CD14-positive monocyte (primary cell): Measurements from ENCODE around the gene CD180. TPM values are rescaled to one million over a fixed set of nuclear protein-coding genes. Genes with fewer than 3 reads are reported as not detected.

Experiments
- DNase-seq, 3 donors: peaks; one replicate each; pipeline ENCODE4 v3.0.0-alpha.2; 2011 to 2022
- H2AFZ ChIP-seq: 2 replicates; pipeline ENCODE4 v1.6.0; 2012; ENCODE audit warnings: mild to moderate bottlenecking, low read depth, low read length, inconsistent platforms; ENCODE audit not compliant: insufficient read depth, poor library complexity, severe bottlenecking
- H3K27ac ChIP-seq, 2 donors: 1 replicate in 1 of 2; 2 replicates in 1 of 2; pipeline ENCODE4 v1.5.1; 2012 to 2013; ENCODE audit warnings: low read length in 2 of 2, control low read depth in 1 of 2, inconsistent platforms in 1 of 2, low read depth in 1 of 2, mild to moderate bottlenecking in 1 of 2
- H3K27me3 ChIP-seq, 2 donors: one replicate each; pipeline versions ENCODE4 v1.6.0 to v1.6.1; 2011 to 2013; ENCODE audit warnings: low read length in 2 of 2; ENCODE audit not compliant: control insufficient read depth in 2 of 2, insufficient read depth in 2 of 2
- H3K36me3 ChIP-seq, 2 donors: replicated peaks in 1 of 2; 1 replicate in 1 of 2; 2 replicates in 1 of 2; pipeline versions ENCODE4 v1.5.1 to v1.6.1; 2012 to 2013; ENCODE audit warnings: low read length in 2 of 2, control low read depth in 1 of 2, inconsistent platforms in 1 of 2, mild to moderate bottlenecking in 1 of 2; ENCODE audit not compliant: insufficient read depth in 2 of 2, control insufficient read depth in 1 of 2
- H3K4me1 ChIP-seq, 2 donors: 1 replicate in 1 of 2; 2 replicates in 1 of 2; pipeline versions ENCODE4 v1.5.1 to v1.6.1; 2012 to 2013; ENCODE audit warnings: low read length in 2 of 2, control low read depth in 1 of 2, inconsistent platforms in 1 of 2, mild to moderate bottlenecking in 1 of 2, moderate library complexity in 1 of 2; ENCODE audit not compliant: insufficient read depth in 2 of 2, control insufficient read depth in 1 of 2
- H3K4me2 ChIP-seq: replicated peaks from 2 replicates; pipeline ENCODE3; 2012; ENCODE audit warnings: low read length, moderate library complexity, mild to moderate bottlenecking; ENCODE audit not compliant: poor library complexity, severe bottlenecking; ENCODE audit errors: extremely low read depth
- H3K4me3 ChIP-seq, 3 experiments: fragments of 200-600 bp in 1 of 3; sonication (generic) in 1 of 3; replicated peaks in 1 of 3; 1 replicate in 2 of 3; 2 replicates in 1 of 3; pipeline ENCODE4 v1.5.1; 2011 to 2013; ENCODE audit warnings: low read length in 3 of 3, mild to moderate bottlenecking in 3 of 3, control low read depth in 2 of 3, low read depth in 2 of 3, inconsistent platforms in 1 of 3, moderate library complexity in 1 of 3
- H3K79me2 ChIP-seq: 2 replicates; pipeline ENCODE4 v1.6.0; 2012; ENCODE audit warnings: mild to moderate bottlenecking, control low read depth, inconsistent platforms, low read length, moderate library complexity; ENCODE audit not compliant: insufficient read depth
- H3K9ac ChIP-seq: 2 replicates; pipeline ENCODE4 v1.6.0; 2017; ENCODE audit warnings: low read length, mild to moderate bottlenecking; ENCODE audit not compliant: insufficient read depth, poor library complexity, severe bottlenecking
- H3K9me3 ChIP-seq, 2 donors: replicated peaks in 1 of 2; 1 replicate in 1 of 2; 2 replicates in 1 of 2; pipeline versions ENCODE4 v1.5.1 to v1.6.1; 2012 to 2013; ENCODE audit warnings: low read length in 2 of 2, control low read depth in 1 of 2; ENCODE audit not compliant: control insufficient read depth in 1 of 2, insufficient read depth in 1 of 2
- H4K20me1 ChIP-seq: 2 replicates; pipeline ENCODE4 v1.6.0; 2012; ENCODE audit warnings: mild to moderate bottlenecking, low read length, control low read depth, moderate library complexity; ENCODE audit not compliant: insufficient read depth
- H3K27ac Mint-ChIP-seq, 7 donors: one replicate each; pipeline ENCODE4 v1.8.0; 2020; ENCODE audit warnings: mild to moderate bottlenecking in 7 of 7, mixed read lengths in 7 of 7, moderate library complexity in 6 of 7, inconsistent platforms in 2 of 7
- H3K27me3 Mint-ChIP-seq, 3 donors: one replicate each; pipeline ENCODE4 v1.8.0; 2021 to 2022; ENCODE audit warnings: low read depth in 3 of 3, mild to moderate bottlenecking in 3 of 3, mixed read lengths in 3 of 3, moderate library complexity in 3 of 3, inconsistent platforms in 1 of 3
- H3K36me3 Mint-ChIP-seq, 2 donors: one replicate each; pipeline ENCODE4 v1.8.0; 2020; ENCODE audit warnings: mixed read lengths in 2 of 2, inconsistent platforms in 1 of 2, mild to moderate bottlenecking in 1 of 2
- H3K4me1 Mint-ChIP-seq: one replicate; pipeline ENCODE4 v1.8.0; 2020; ENCODE audit warnings: mild to moderate bottlenecking, mixed read lengths
- H3K4me3 Mint-ChIP-seq, 2 donors: one replicate each; pipeline ENCODE4 v1.8.0; 2020; ENCODE audit warnings: mild to moderate bottlenecking in 2 of 2, mixed read lengths in 2 of 2, moderate library complexity in 1 of 2
- H3K9me3 Mint-ChIP-seq, 7 donors: one replicate each; pipeline ENCODE4 v1.8.0; 2020 to 2022; ENCODE audit warnings: mixed read lengths in 7 of 7, mild to moderate bottlenecking in 6 of 7, moderate library complexity in 6 of 7, inconsistent platforms in 2 of 7
- WGBS: methylation state at CpG from one replicate; pipeline ENCODE4 v1.1.5; 2013; ENCODE audit warnings: missing lambda C conversion rate; ENCODE audit not compliant: insufficient coverage; 5-methylcytosine and 5-hydroxymethylcytosine counted together
- intact Hi-C, 2 donors: fragments of 100-400 bp; cut with micrococcal nuclease; formaldehyde crosslinking; loops; one replicate each; pipeline versions ENCODE4 v1.15.0 to v1.15.1; 2023
- polyA plus RNA-seq, 3 donors: library from polyadenylated mRNA; depleted of rRNA in 1 of 3; unstranded in 2 of 3; stranded (reverse) in 1 of 3; fragments of 300-500 nt in 2 of 3; fragments of >200 nt in 1 of 3; fragmentation: Illumina TruSeq in 2 of 3; gene quantifications; 1 replicate in 2 of 3; 2 replicates in 1 of 3; pipeline ENCODE4 v1.2.3, GENCODE V29; 2012 to 2021
- TF ChIP-seq, protein P1 (sequence below): fragments of 200-600 bp; IDR thresholded peaks from one replicate; pipeline ENCODE4 v1.8.0; 2022; ENCODE audit warnings: antibody characterized with exemption, mild to moderate bottlenecking

The CD180 gene
- polyA plus RNA-seq, 3 donors = 6.1 to 22.0 (median 11.7) TPM

DNA sequence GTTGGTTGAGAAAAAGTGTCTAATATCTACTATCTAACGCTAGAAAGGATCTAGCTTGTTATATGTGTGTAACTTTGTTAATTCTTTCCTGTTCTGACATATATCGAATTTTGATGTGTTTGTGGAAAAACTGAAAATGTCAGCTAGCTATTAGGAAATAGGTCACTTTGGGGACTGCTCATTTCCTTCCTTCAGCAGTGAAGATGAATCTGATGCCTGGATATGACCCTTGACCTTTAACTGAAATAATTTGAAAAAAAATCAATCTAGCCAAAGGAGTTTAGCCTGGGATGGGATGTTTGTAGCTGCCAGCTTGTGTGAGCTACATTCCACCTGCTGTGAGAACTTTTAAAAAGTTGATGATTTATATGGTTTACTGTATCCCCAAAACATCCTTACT is 66.8 kb downstream of the CD180 start:
- Histone ChIP-seq H2AFZ (no peak overlapping the region), H3K4me1 (no peaks in the 10 kb centered on the region), H3K27ac (no peak overlapping the region), H3K4me2 (no peak overlapping the region), H3K9me3 (no peaks in the 10 kb centered on the region), H4K20me1 (no peaks in the 10 kb centered on the region), H3K9ac (no peak overlapping the region), H3K4me3 (no peak overlapping the region), H3K27me3 (no peaks in the 10 kb centered on the region), H3K36me3 (no peaks in the 10 kb centered on the region), H3K79me2 (no peaks in the 10 kb centered on the region)
- DNase-seq = no peak
- no peaks in the 10 kb centered on the region for H3K36me3 Mint-ChIP-seq
- intact Hi-C loops = no loop called here
- H3K9me3 Mint-ChIP-seq = peaks cover 0 to 8% (median 1%) of the 10 kb centered on the region in 7 donors
- peaks cover 2% of the 10 kb centered on the region for H3K4me1 Mint-ChIP-seq
- TF ChIP-seq, protein P1, sequence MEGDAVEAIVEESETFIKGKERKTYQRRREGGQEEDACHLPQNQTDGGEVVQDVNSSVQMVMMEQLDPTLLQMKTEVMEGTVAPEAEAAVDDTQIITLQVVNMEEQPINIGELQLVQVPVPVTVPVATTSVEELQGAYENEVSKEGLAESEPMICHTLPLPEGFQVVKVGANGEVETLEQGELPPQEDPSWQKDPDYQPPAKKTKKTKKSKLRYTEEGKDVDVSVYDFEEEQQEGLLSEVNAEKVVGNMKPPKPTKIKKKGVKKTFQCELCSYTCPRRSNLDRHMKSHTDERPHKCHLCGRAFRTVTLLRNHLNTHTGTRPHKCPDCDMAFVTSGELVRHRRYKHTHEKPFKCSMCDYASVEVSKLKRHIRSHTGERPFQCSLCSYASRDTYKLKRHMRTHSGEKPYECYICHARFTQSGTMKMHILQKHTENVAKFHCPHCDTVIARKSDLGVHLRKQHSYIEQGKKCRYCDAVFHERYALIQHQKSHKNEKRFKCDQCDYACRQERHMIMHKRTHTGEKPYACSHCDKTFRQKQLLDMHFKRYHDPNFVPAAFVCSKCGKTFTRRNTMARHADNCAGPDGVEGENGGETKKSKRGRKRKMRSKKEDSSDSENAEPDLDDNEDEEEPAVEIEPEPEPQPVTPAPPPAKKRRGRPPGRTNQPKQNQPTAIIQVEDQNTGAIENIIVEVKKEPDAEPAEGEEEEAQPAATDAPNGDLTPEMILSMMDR = no peak
- no peaks in the 10 kb centered on the region for H3K27me3 Mint-ChIP-seq
- no CpG with 5 or more reads among the region's 2 CpGs for WGBS
- no peak overlapping the region for H3K27ac Mint-ChIP-seq
- H3K4me3 Mint-ChIP-seq = no peak overlapping the region
